ENCODE measurements around the gene STX4. TPM values are rescaled to one million over a fixed set of nuclear protein-coding genes. Genes with fewer than 3 reads are reported as not detected.
"Not testable (repeated sequence)": the region's sequence is repeated elsewhere in the genome, so short reads cannot be mapped to it uniquely, and the experiment has no call there.

Gene STX4
- polyA plus RNA-seq, 4 donors, result 35.6 to 44.6 (median 41.2) TPM

DNA sequence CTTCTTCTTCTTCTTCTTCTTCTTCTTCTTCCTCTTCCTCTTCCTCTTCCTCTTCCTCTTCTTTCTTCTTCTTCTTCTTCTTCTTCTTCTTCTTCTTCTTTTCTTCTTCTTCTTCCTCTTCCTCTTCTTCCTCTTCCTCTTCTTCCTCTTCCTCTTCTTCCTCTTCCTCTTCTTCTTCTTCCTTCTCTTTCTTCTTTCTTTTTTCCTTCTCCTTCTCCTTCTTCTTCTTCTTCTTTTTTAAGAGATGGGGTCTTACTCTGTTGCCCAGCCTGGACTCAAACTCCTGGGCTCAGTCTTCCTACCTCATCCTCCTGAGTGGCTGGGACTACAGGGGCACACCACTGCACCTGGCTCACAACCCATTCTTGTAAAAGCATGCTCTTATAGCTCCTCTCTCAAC, 20.1 kb upstream of the STX4 start:
- DNase-seq (ENCODE audit: low read depth in 4 of 4, low spot score in 2 of 4), result not testable (repeated sequence)

GRCh38 chr16:31016018-31016417, 17.3 kb upstream of the STX4 start:
- DNase-seq (ENCODE audit: low read depth in 4 of 4, low spot score in 2 of 4), result no peak

- not testable (repeated sequence) for DNase-seq (ENCODE audit: low read depth in 4 of 4, low spot score in 2 of 4)
Measured at GRCh38 chr16:31017756-31018155, 15.6 kb upstream of the STX4 start.

DNA sequence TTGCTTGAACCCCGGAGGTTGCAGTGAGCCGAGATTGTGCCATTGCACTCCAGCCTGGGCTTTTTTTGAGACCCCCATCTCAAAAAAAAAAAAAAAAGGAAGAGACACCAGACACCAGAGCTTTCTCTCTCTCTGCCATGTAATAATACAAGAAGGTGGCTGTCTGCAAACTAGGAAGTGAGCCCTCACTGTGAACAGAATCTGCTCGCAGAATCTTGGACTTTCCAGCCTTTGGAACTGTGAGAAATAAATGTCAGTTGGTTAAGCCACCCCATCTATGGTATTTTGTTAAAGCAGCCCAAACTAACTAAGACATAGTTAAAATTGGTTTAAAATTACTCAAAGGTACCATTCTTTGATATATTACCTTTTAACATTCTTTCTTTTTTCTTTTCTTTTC, 12.8 kb upstream of the STX4 start:
- DNase-seq (ENCODE audit: low read depth in 4 of 4, low spot score in 2 of 4), result no peak

- no peak for DNase-seq (ENCODE audit: low read depth in 4 of 4, low spot score in 2 of 4)
Measured at GRCh38 chr16:31022544-31023251, 10.7 kb upstream of the STX4 start.

GRCh38 chr16:31023252-31023602, 10.1 kb upstream of the STX4 start:
- no peak for DNase-seq (ENCODE audit: low read depth in 4 of 4, low spot score in 2 of 4)

DNA sequence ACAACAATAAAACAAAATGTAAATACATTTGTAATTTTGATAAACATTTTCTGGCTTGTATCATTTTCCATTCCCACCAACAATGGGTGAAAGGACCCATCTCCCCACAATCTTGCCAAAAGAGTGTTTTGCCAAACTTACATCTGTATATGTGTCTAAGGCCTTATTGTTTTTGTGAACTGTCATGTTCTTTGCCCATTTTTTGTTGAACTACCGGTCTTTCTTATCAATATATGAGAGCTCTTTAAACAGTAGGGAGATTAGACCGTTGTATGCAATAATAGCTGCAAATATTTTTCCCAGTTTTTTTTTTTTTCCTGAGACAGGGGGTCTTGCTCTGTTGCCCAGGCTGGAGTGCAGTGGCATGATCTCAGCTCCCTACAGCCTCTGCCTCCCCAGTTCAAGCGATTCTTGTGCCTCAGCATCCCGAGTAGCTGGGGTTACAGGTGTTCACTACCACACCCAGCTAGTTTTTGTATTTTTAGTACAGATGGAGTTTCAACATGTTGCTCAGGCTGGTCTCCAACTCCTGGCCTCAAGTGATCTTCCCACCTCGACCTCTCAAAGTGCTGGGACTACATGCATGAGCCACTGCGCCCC, 9.6 kb upstream of the STX4 start:
- no peak for DNase-seq (ENCODE audit: low read depth in 4 of 4, low spot score in 2 of 4)

DNA sequence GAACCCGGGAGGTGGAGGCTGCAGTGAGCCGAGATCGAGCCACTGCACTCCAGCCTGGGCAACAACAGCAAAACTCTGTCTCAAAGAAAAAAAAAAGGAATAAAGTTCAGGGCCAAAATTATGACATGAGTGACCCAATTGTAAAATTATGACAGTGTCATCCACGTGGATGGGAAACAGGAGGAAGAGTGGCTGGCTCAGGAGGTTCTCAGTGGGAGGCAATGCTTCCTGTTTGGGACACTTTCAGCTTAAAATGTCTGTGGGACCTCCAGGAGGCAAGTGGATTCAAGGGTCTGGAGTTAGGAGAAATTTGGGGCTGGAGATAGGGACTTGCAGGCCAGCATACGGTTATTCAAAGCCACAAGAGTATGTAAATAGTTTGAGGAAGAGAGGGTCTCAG, 8.0 kb upstream of the STX4 start:
- DNase-seq (ENCODE audit: low read depth in 4 of 4, low spot score in 2 of 4), result no peak

- DNase-seq (ENCODE audit: low read depth in 4 of 4, low spot score in 2 of 4), result no peak
Measured at GRCh38 chr16:31029272-31029671, 4.1 kb upstream of the STX4 start.

DNA sequence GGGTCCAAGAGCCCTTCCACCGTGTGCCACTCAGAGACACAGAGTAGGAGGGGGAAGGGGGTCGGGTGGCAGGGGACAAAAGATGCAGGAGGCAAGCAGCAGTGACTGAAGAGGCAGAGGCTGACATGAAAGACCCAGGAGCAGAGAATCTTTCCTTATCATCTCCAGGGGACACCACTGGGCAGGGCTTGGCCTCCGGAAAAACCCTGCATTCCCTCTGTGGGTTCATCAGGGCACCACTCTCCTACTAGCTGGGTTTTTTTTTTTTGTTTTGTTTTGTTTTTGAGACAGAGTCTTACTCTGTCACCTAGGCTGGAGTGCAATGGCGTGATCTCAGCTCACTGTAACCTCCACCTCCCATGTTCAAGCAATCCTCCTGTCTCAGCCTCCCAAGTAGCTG, 2.1 kb upstream of the STX4 start:
- DNase-seq (ENCODE audit: low read depth in 4 of 4, low spot score in 2 of 4), result no peak

- DNase-seq (ENCODE audit: low read depth in 4 of 4, low spot score in 2 of 4), result peak in 2 of 4 donors; percentile 45 to 81
Measured at GRCh38 chr16:31033709-31034492, 543 bp downstream of the STX4 start.

DNA sequence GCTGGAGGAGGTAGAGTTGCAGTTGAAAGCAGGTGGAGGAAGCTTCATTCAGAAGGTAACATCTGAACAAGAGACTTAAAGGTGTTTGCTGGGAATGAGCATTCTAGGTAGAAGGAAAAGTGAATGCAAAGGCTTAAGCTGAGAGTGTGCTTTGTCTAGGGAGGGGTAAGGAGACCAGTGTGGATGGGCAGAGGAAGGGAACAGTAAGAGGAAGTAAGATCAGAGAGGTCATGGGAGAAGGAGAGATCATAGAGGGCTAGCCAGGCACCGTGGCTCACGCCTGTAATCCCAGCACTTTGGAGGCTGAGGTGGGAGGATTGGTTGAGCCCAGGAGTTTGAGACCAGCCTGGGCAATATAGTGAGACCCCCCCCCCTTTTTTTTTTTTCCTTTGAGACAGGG, 3.3 kb downstream of the STX4 start:
- DNase-seq (ENCODE audit: low read depth in 4 of 4, low spot score in 2 of 4), result no peak

DNA sequence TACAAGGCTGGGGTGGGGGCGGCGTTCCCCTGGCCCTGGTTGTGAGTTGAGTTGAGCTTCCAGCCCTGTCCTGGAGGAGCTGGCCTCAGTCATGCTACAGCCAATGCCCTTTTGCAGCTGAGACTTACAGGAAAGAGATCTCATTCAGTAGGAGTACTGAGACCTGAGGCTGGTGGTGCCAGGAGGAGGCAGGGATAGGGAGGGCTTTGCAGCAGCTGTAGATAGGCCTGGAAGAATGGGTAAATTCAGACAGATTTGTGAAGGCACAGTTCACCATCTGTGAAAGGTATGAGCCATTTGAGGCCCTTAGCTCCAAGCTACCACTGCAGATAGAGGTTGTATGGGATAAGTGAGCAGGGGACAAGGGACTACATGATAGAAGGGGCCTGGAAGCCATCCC, 5.6 kb downstream of the STX4 start:
- no peak for DNase-seq (ENCODE audit: low read depth in 4 of 4, low spot score in 2 of 4)

- DNase-seq (ENCODE audit: low read depth in 4 of 4, low spot score in 2 of 4), result no peak
Measured at GRCh38 chr16:31042866-31043265, 9.5 kb downstream of the STX4 start.

DNA sequence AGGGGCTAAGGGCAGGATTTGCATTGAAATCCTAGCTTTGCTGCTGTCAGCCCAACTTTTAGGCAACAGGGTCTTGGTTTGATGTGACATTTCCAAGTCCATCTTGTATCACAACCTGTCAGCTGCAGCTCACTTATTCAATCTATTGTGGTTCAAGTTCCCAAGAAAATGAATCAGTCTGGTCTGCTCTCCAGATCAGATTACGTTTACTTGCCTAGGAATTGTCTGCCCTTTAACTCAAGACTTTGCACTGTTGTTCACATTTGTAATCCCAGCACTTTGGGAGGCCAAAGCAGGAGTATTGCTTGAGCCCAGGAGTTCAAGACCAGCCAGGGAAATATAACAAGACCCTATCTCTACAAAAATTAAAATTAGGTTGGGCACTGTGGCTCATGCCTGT, 10.0 kb downstream of the STX4 start:
- DNase-seq (ENCODE audit: low read depth in 4 of 4, low spot score in 2 of 4), result no peak

- no peak for DNase-seq (ENCODE audit: low read depth in 4 of 4, low spot score in 2 of 4)
Measured at GRCh38 chr16:31043898-31044481, 10.6 kb downstream of the STX4 start.

- DNase-seq (ENCODE audit: low read depth in 4 of 4, low spot score in 2 of 4), result no peak
Measured at GRCh38 chr16:31050280-31051030, 17.1 kb downstream of the STX4 start.

DNA sequence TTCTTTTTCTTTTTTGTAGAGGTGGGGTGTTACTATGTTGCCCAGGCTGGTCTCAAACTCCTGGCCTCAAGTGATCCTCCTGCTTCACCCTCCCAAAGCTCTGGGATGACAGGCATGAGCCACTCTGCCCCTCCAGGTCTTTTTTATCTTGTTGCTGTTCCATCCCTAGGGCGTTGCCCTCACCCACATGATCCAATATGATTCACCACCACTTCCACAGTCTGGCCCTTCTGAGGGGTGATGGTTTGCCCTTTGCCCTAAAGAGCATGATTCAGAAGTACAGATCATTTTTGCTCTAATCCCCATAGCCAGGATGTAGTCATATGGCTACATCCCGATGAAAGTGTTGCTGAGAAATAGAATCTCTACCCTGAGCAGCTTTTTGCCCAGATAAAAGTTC, 18.8 kb downstream of the STX4 start:
- no peak for DNase-seq (ENCODE audit: low read depth in 4 of 4, low spot score in 2 of 4)

- no peak for DNase-seq (ENCODE audit: low read depth in 4 of 4, low spot score in 2 of 4)
Measured at GRCh38 chr16:31055613-31056012, 22.3 kb downstream of the STX4 start.

DNA sequence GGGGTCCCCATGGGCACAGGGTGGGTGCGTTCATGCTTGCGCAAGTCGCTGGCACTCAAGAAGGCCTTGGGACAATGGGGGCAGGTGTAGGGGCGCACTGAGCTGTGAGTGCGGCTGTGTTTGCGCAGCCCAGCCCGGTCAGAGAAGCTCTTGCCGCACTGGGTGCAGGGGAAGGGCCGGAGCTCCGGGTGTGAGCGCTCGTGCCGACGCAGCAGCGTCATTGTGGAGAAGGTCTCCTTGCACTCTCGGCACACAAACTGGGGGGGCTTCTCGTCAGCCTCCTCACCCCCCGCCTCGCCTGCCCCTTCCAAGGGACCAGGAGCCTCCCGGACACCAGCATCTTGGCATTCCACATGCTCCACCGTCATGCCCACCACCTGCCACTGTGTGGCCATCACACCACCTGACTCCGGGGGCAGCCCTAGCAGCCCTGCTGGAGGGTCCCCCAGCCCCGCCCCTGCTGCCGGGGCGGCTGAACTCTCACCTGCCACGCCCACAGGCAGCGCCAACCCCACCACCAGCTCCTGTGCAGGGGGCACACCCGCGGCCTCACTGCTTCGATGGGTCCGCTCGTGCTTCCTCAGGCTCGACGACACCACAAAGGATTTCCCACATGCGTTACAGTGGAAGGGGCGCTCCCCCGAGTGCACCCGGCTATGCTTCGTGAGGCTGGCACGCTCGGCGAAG, 27.9 kb downstream of the STX4 start:
- DNase-seq (ENCODE audit: low read depth in 4 of 4, low spot score in 2 of 4), result no peak
